Caco-2 (cell line): ENCODE data around the gene C14orf119. TPM values are rescaled to one million over a fixed set of nuclear protein-coding genes. Genes with fewer than 3 reads are reported as not detected.
A peak's percentile ranks its signal among the peaks of the same experiment; 100 is the strongest.

ENCODE experiments used
- BruUV-seq: library from RNA; stranded (reverse); fragments of 400-500 nt; replicated peaks from 2 replicates; lab custom pipeline; 2021; lab: Mats Ljungman, UMichigan
- CTCF ChIA-PET: fragments of 300-600 bp; sonication (Branson Sonifier 250); formaldehyde crosslinking; loops from one replicate; lab custom pipeline; 2022; ENCODE audit warnings: antibody characterized with exemption; lab: Charles Lee
- POLR2A ChIA-PET: fragments of 300-600 bp; sonication (Branson Sonifier 250); formaldehyde crosslinking; loops from one replicate; lab custom pipeline; 2022; ENCODE audit warnings: antibody characterized with exemption; lab: Charles Lee
- DNase-seq, 2 experiments: peaks; one replicate each; pipeline versions ENCODE4 v3.0.0 to v3.0.0-alpha.2; 2020 to 2022
- H3K27me3 ChIP-seq: replicated peaks from 2 replicates; pipeline ENCODE4 v1.6.0; 2011; ENCODE audit warnings: low read length; ENCODE audit not compliant: control insufficient read depth, insufficient read depth
- H3K36me3 ChIP-seq: 2 replicates; pipeline ENCODE4 v1.5.1; 2011; ENCODE audit warnings: low read length; ENCODE audit not compliant: control insufficient read depth, insufficient read depth
- H3K4me1 ChIP-seq: fragments of 250-450 bp; sonication (Bioruptor Pico); 2 replicates; pipeline ENCODE4 v1.5.1; 2020; ENCODE audit warnings: mild to moderate bottlenecking
- H3K4me3 ChIP-seq: 2 replicates; pipeline ENCODE4 v1.5.1; 2011; ENCODE audit warnings: low read depth, mild to moderate bottlenecking, control low read depth, low read length
- H3K9me3 ChIP-seq: fragments of 250-450 bp; sonication (Bioruptor Pico); 2 replicates; pipeline ENCODE4 v1.5.1; 2020; ENCODE audit warnings: mild to moderate bottlenecking, moderate library complexity
- H3K27ac Mint-ChIP-seq: one replicate; pipeline ENCODE4 v1.8.0; 2022; ENCODE audit warnings: mixed read lengths; ENCODE audit not compliant: unreplicated experiment
- H3K27me3 Mint-ChIP-seq: one replicate; pipeline ENCODE4 v1.8.0; 2022; ENCODE audit warnings: mixed read lengths; ENCODE audit not compliant: insufficient read depth, unreplicated experiment
- H3K36me3 Mint-ChIP-seq: one replicate; pipeline ENCODE4 v1.8.0; 2022; ENCODE audit warnings: mild to moderate bottlenecking, mixed read lengths; ENCODE audit not compliant: insufficient read depth, unreplicated experiment
- H3K4me1 Mint-ChIP-seq: one replicate; pipeline ENCODE4 v1.8.0; 2022; ENCODE audit warnings: low read depth, mixed read lengths; ENCODE audit not compliant: unreplicated experiment
- H3K4me3 Mint-ChIP-seq: one replicate; pipeline ENCODE4 v1.8.0; 2022; ENCODE audit warnings: mild to moderate bottlenecking, moderate library complexity, mixed read lengths; ENCODE audit not compliant: unreplicated experiment
- H3K9me3 Mint-ChIP-seq: one replicate; pipeline ENCODE4 v1.8.0; 2022; ENCODE audit warnings: mixed read lengths; ENCODE audit not compliant: unreplicated experiment
- CTCF ChIP-seq, 2 experiments: fragments of 200-600 bp in 1 of 2; IDR thresholded peaks; 1 replicate in 1 of 2; 2 replicates in 1 of 2; pipeline versions ENCODE4 v1.5.1 to v1.8.0; 2011 to 2022; ENCODE audit warnings: antibody characterized with exemption in 1 of 2, control low read depth in 1 of 2, inconsistent platforms in 1 of 2, low read depth in 1 of 2, low read length in 1 of 2, mild to moderate bottlenecking in 1 of 2, moderate library complexity in 1 of 2; ENCODE audit not compliant: insufficient read depth in 1 of 2, severe bottlenecking in 1 of 2, unreplicated experiment in 1 of 2
- intact Hi-C: fragments of 100-400 bp; cut with micrococcal nuclease; formaldehyde crosslinking; loops from one replicate; pipeline ENCODE4 v1.10.0; 2022; ENCODE audit not compliant: unreplicated experiment
- total RNA-seq: library from RNA; stranded (reverse); gene quantifications from 2 replicates; pipeline ENCODE4 v1.2.3, GENCODE V29; 2022

The C14orf119 gene
- total RNA-seq, 1 experiment from 2014 or later: 52.0 TPM

GRCh38 chr14:23093104-23093503, 2.2 kb upstream of the C14orf119 start:
- Mint-ChIP-seq H3K4me1 (peaks cover 10% of the 10 kb centered on the region), H3K36me3 (peaks cover 54% of the 10 kb centered on the region), H3K27ac (no peak overlapping the region), H3K4me3 (no peak overlapping the region), H3K27me3 (no peaks in the 10 kb centered on the region), H3K9me3 (no peaks in the 10 kb centered on the region)
- no peak overlapping the region for H3K4me3 ChIP-seq
- H3K4me1 ChIP-seq: peaks cover 3% of the 10 kb centered on the region; the same call in 1 of the 2 replicates
- DNase-seq: no peak
- TF ChIP-seq CTCF (IDR thresholded peaks at IDR 0.05; ENCODE audit: insufficient read depth in 1 of 2, low read depth in 1 of 2, low read length in 1 of 2, severe bottlenecking in 1 of 2, unreplicated experiment in 1 of 2): no peak
- no peaks in the 10 kb centered on the region for H3K27me3 ChIP-seq
- BruUV-seq: no TSS peak
- ChIA-PET POLR2A (no interaction called here), CTCF (interaction anchor here (1.5 kb wide), 1 partner anchor 27 kb away, joined by 3 read pairs; no protein-coding TSS in a partner anchor)
- intact Hi-C loops: no loop called here
- H3K9me3 ChIP-seq: no peaks in the 10 kb centered on the region
- H3K36me3 ChIP-seq: peaks cover 2% of the 10 kb centered on the region

GRCh38 chr14:23093526-23093925, 1.8 kb upstream of the C14orf119 start:
- intact Hi-C loops: no loop called here
- Mint-ChIP-seq H3K27me3 (no peaks in the 10 kb centered on the region), H3K36me3 (peaks cover 50% of the 10 kb centered on the region), H3K4me1 (peaks cover 10% of the 10 kb centered on the region), H3K27ac (no peak overlapping the region), H3K4me3 (no peak overlapping the region), H3K9me3 (no peaks in the 10 kb centered on the region)
- H3K36me3 ChIP-seq: peaks cover 2% of the 10 kb centered on the region
- ChIA-PET CTCF (interaction anchor here (3.3 kb wide), 1 partner anchor 25 kb away, joined by 110 read pairs; no protein-coding TSS in a partner anchor), POLR2A (no interaction called here)
- H3K27me3 ChIP-seq: no peaks in the 10 kb centered on the region
- no peak for DNase-seq
- H3K4me1 ChIP-seq: peaks cover 3% of the 10 kb centered on the region; the same call in 1 of the 2 replicates
- H3K4me3 ChIP-seq: peak overlapping the region; percentile 49
- no TSS peak for BruUV-seq
- TF ChIP-seq CTCF (IDR thresholded peaks at IDR 0.05; ENCODE audit: insufficient read depth in 1 of 2, low read depth in 1 of 2, low read length in 1 of 2, severe bottlenecking in 1 of 2, unreplicated experiment in 1 of 2): no peak
- H3K9me3 ChIP-seq: no peaks in the 10 kb centered on the region

- Histone ChIP-seq H3K36me3 (peaks cover 2% of the 10 kb centered on the region), H3K27me3 (no peaks in the 10 kb centered on the region), H3K4me1 (peaks cover 3% of the 10 kb centered on the region; the same call in 1 of the 2 replicates), H3K4me3 (peak overlapping the region; percentile 49), H3K9me3 (no peaks in the 10 kb centered on the region)
- Mint-ChIP-seq H3K27ac (no peak overlapping the region), H3K9me3 (no peaks in the 10 kb centered on the region), H3K36me3 (peaks cover 51% of the 10 kb centered on the region), H3K27me3 (no peaks in the 10 kb centered on the region), H3K4me1 (peaks cover 10% of the 10 kb centered on the region), H3K4me3 (no peak overlapping the region)
- POLR2A ChIA-PET: interaction anchor here (0.6 to 2.2 kb wide), 19 partner anchors 10 to 228 kb away, joined by 3 to 23 read pairs (median 7); partner anchors contain the start of genes AJUBA and PABPN1
- TSS peak; percentile 49 for BruUV-seq
- intact Hi-C loops: loop anchor here (2.0 kb wide), 1 partner anchor 23 kb away; no protein-coding TSS in a partner anchor
- no peak for DNase-seq
- CTCF ChIA-PET: interaction anchor here (0.7 to 3.3 kb wide), 13 partner anchors 14 to 227 kb away, joined by 3 to 110 read pairs (median 10); partner anchors contain the start of genes CDH24 and PABPN1
- TF ChIP-seq CTCF (IDR thresholded peaks at IDR 0.05; ENCODE audit: insufficient read depth in 1 of 2, low read depth in 1 of 2, low read length in 1 of 2, severe bottlenecking in 1 of 2, unreplicated experiment in 1 of 2): peak in 1 of 2 experiments; percentile 12
These were observed 1.2 kb upstream of the C14orf119 start for GRCh38 chr14:23093991-23094665.
